ENCODE data around the gene TSPAN1. TPM values are rescaled to one million over a fixed set of nuclear protein-coding genes. Genes with fewer than 3 reads are reported as not detected.

The TSPAN1 gene
- total RNA-seq, 4 donors from 2014 or later, result 4.1 to 62.8 (median 29.1) TPM

- no peak for DNase-seq
- intact Hi-C loops (cut with DNase I; ENCODE audit: low total_unique reads), result no loop called here
- no peaks in the 10 kb centered on the region for H3K4me1 ChIP-seq
Measured at GRCh38 chr1:46131712-46132528, 43.0 kb upstream of the TSPAN1 start.

GRCh38 chr1:46132529-46133180, 42.2 kb upstream of the TSPAN1 start, which contains the start of gene PIK3R3:
TSS of gene PIK3R3 (minus strand) at chr1:46132629. CDS start at chr1:46131952, 677 bp downstream.
- H3K36me3 ChIP-seq, result no peaks in the 10 kb centered on the region
- TF ChIP-seq POLR2A (IDR thresholded peaks at IDR 0.05) (peak; percentile 88 to 93), CTCF (IDR thresholded peaks at IDR 0.05) (peak in 1 of 4 experiments; percentile 24)
- DNase-seq, result peak; percentile 96 to 97
- no peaks in the 10 kb centered on the region for H3K4me1 ChIP-seq
- peak within 1 kb of the TSS; percentile 69 to 70 for H3K4me3 ChIP-seq
- peak within 1 kb of the TSS; percentile 94 to 96 for H3K27ac ChIP-seq
- H3K27me3 ChIP-seq, result no peaks in the 10 kb centered on the region
- intact Hi-C loops (cut with DNase I; ENCODE audit: low total_unique reads), result no loop called here
- H3K9me3 ChIP-seq, result no peaks in the 10 kb centered on the region

More at GRCh38 chr1:46131712-46132528, 43.0 kb upstream of the TSPAN1 start:
- Histone ChIP-seq H3K27ac (peak overlapping the region; percentile 94 to 96), H3K9me3 (no peaks in the 10 kb centered on the region), H3K27me3 (no peaks in the 10 kb centered on the region), H3K4me3 (peak overlapping the region; percentile 69 to 70), H3K36me3 (no peaks in the 10 kb centered on the region)
- TF ChIP-seq CTCF (IDR thresholded peaks at IDR 0.05), result no peak
- TF ChIP-seq POLR2A (IDR thresholded peaks at IDR 0.05), result no peak

GRCh38 chr1:46133181-46133658, 41.7 kb upstream of the TSPAN1 start:
- Histone ChIP-seq H3K9me3 (no peaks in the 10 kb centered on the region), H3K27me3 (no peaks in the 10 kb centered on the region), H3K4me1 (no peaks in the 10 kb centered on the region), H3K36me3 (no peaks in the 10 kb centered on the region), H3K4me3 (peak overlapping the region; percentile 58 to 69), H3K27ac (peak overlapping the region; percentile 86 to 96)
- intact Hi-C loops (cut with DNase I; ENCODE audit: low total_unique reads), result no loop called here
- TF ChIP-seq POLR2A (IDR thresholded peaks at IDR 0.05), result no peak
- no peak for TF ChIP-seq CTCF (IDR thresholded peaks at IDR 0.05)
- DNase-seq, result no peak

- TF ChIP-seq POLR2A (IDR thresholded peaks at IDR 0.05), result no peak
- TF ChIP-seq CTCF (IDR thresholded peaks at IDR 0.05), result no peak
- no peak for DNase-seq
- Histone ChIP-seq H3K36me3 (no peaks in the 10 kb centered on the region), H3K9me3 (no peaks in the 10 kb centered on the region), H3K4me1 (no peaks in the 10 kb centered on the region), H3K27ac (peak overlapping the region; percentile 86 to 96), H3K27me3 (no peaks in the 10 kb centered on the region), H3K4me3 (no peak overlapping the region)
- intact Hi-C loops (cut with DNase I; ENCODE audit: low total_unique reads), result no loop called here
Measured at GRCh38 chr1:46133781-46134350, 41.0 kb upstream of the TSPAN1 start.

Data from uterus (tissue), 4 donors.